GM21786 (cell line): ENCODE results near the gene ZNF486.
A peak's percentile ranks its signal among the peaks of the same experiment; 100 is the strongest.
"Not testable (repeated sequence)": the region's sequence is repeated elsewhere in the genome, so short reads cannot be mapped to it uniquely, and the experiment has no call there.

Source experiments
- ATAC-seq: cut with Tn5 transposase; IDR thresholded peaks from one replicate; pipeline ENCODE4 v1.9.1; 2021; ENCODE audit not compliant: unreplicated experiment

Gene ZNF486

DNA sequence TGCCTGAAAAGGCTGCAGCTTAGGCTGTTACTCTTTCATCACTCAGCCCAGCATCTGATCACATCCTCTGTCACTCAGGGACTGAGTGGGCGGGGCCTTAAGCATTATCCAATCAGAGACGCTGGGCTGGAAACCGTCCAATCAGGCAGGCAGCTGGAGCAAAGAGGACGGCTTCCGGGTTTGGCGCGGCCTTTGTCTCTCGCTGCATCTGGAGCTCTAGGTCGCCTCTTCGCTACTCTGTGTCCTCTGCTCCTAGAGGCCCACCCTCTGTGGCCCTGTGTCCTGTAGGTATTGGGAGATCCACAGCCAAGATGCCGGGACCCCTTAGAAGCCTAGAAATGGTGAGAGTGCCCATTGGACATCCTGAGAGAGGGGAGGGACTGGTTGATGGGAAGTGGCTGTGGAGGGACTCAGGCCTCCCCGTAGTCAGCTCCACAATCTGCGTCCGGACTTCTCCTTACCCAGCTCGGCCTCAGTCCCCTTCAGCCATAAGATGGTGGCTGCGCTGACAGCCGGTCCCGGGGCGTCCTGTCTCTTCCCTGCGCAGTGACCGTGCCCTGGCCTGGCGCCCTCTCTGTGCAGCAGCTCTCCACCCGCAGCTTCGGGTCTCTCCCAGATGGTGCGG is at the start of gene ZNF486:
Gene ZNF486 (plus strand): TSS at position 195 of the 625 bp plus-strand sequence. CDS start 117 bp downstream, at position 312.
- peak; percentile 93 for ATAC-seq

DNA sequence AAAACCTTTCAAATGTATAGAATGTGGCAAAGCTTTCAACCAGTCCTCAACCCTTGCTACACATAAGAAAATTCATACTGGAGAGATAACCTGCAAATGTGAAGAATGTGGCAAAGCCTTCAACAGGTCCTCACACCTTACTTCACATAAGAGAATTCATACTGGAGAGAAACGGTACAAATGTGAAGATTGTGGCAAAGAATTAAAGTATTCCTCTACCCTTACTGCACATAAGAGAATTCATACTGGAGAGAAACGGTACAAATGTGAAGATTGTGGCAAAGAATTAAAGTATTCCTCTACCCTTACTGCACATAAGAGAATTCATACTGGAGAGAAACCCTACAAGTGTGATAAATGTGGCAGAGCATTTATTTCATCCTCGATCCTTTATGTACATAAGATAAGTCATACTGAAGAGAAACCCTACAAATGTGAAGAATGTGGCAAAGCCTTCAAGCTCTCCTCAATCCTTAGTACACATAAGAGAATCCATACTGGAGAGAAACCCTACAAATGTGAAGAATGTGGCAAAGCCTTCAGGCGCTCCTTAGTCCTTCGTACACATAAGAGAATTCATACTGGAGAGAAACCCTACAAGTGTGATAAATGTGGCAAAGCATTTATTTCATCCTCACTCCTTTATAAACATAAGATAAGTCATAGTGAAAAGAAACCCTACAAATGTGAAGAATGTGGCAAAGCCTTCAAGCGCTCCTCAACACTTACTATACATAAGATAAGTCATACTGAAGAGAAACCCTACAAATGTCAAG is 48.8 kb upstream of the ZNF486 start:
- ATAC-seq: not testable (repeated sequence)

DNA sequence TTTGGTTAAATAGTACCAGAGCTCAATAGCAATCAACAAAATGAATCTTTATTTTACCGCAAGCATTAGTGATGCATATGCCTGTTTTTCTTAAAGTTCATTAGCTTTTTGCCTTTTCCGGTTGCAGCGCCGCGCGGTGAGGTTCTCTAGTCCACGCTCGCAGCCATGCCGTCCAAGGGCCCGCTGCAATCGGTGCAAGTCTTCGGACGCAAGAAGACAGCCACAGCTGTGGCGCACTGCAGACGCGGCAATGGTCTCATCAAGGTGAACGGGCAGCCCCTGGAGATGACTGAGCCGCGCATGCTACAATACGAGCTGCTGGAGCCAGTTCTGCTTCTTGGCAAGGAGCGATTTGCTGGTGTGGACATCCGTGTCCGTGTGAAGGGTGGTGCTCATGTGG is 42.1 kb upstream of the ZNF486 start:
- ATAC-seq: no peak

GRCh38 chr19:20132933-20133332 is 34.1 kb upstream of the ZNF486 start:
- ATAC-seq: not testable (repeated sequence)

DNA sequence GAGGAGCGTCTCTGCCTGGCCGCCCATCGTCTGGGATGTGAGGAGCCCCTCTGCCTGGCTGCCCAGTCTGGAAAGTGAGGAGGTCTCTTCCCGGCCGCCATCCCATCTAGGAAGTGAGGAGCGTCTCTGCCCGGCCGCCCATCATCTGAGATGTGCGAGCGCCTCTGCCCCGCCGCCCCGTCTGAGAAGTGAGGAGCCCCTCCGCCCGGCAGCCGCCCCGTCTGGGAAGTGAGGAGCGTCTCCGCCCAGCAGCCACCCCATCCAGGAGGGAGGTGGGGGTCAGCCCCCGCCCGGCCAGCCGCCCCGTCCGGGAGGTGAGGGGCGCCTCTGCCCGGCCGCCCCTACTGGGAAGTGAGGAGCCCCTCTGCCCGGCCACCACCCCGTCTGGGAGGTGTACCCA is 29.3 kb upstream of the ZNF486 start:
- ATAC-seq: not testable (repeated sequence)

- no peak for ATAC-seq
Observed at GRCh38 chr19:20151617-20152145, 15.3 kb upstream of the ZNF486 start.

DNA sequence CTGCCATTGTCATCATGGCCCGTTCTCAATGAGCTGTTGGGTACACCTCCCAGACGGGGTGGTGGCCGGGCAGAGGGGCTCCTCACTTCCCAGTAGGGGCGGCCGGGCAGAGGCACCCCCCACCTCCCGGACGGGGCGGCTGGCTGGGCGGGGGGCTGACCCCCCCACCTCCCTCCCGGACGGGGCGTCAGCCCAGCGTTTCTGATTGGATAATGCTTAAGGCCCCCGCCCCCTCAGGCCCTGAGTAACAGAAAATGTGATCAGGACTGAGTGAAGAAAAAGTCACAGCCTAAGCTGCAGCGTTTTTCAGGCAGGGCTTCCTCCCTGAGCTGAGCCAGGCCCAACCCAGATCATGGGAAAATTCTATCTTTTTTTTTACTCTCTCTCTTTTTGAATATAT is 14.5 kb upstream of the ZNF486 start:
- ATAC-seq: not testable (repeated sequence)

GRCh38 chr19:20153281-20153680 is 13.7 kb upstream of the ZNF486 start:
- no peak for ATAC-seq

GRCh38 chr19:20154636-20155035 is 12.4 kb upstream of the ZNF486 start:
- no peak for ATAC-seq

DNA sequence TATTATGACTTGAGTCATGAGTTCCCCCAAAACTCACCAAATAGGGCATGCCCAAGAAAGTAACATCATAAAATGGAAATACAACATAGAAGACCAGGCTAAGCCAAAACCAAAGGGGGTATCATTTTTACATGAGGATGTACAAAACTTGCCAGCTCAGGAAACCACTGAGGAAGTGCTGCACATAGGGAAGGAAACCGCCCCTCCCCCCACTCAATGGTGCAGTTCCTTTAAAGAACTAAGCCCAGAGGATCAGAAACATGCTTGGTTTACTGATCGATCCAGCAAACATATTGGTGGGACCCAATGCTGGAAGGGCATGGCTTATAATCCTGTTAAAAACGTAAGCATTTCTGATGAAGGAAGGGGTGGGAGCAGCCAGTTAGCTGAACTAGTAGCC is 4.2 kb upstream of the ZNF486 start:
- no peak for ATAC-seq

DNA sequence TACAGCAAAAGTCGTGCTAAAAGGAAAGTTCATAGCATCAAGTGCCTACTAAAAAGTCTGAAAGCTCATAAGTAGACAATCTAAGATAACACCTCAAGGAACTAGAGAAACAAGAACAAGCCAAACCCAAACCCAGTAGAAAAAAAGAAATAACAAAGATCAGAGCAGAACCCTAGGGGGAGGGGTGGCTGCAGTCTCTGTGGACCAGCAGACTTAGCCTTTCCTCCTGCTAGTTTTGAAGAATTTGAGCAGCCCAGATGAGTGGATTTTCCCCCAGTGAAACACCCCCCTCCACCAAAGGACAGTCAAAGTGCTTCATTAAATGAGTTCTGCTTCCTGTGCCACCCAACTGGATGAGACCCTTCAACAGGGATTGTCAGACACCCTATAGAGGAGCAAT is 2.6 kb upstream of the ZNF486 start:
- no peak for ATAC-seq

DNA sequence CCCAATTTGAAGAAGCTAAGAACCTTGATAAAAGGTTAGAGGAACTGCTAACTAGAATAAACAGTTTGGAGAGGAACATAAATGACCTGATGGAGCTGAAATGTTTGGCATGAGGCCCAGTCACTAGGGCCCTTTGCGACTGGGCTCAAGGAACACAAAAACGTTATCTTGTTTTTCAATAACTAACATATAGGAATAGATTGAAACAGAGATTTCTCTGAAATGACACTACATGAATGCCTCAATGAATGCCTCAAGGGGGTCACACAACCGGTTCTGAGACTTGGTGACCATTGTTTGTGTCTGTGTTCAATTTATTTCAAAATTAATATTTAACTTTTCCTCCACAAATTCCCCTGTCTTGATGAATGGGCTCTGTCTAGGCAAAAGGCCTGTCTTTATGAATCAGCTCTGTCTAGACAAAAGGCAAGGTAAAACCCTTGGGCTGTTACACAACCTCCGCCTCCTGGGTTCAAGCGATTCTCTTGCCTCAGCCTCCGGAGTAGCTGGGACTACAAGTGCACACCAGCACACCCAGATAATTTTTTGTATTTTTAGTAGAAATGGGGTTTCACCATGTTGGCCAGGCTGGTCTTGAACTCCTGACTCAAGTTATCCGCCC is 932 bp upstream of the ZNF486 start:
- no peak for ATAC-seq

GRCh38 chr19:20167651-20168122 is 673 bp downstream of the ZNF486 start:
- no peak for ATAC-seq

GRCh38 chr19:20171285-20171684 is 4.3 kb downstream of the ZNF486 start:
- no peak for ATAC-seq

- ATAC-seq: not testable (repeated sequence)
Observed at GRCh38 chr19:20175848-20176247, 8.8 kb downstream of the ZNF486 start.

DNA sequence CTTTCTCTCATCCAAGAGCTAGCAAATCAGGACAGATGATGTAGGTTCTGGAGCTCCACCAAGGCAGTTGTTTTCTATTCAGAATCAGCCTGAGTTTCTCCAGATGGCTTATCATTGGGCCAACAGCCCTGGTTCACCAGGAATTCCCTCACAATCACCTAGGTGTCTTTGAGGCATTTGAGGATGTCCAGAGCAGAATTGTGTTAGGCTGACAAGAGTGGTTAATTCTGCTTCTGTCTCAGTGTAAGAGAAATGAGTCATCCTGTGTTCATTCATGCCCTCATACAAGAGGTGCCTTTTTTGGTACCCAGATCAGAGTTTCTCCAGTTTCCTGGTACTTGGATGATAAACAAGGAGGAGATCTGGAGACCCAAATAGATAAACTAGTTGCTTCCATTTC is 12.9 kb downstream of the ZNF486 start:
- not testable (repeated sequence) for ATAC-seq

DNA sequence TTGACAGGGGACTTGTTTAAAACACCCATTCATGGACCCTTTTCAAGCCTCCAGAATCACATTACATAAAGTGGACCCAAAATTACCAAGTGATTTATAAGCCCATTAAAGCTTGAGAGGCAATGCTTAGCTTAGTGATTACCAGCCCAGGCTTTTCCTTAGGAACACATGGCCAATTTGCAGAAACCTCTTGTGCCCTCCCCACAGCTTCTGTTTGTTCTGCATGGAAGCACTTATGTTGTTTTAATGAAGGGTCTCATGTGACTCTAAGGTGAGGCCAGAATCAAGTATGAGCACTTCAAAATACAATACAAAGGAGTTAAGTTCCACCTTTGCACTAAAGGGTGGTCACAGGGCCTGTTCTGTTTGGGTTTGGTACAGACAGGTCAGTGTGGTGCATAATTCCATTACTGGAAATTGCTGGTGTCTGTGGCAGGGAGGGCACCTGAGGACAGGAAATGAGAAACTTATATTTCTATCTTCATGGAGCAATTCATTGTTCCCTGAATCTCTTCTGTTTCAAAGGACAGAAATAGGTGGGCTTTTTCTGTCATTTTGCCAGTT is 15.3 kb downstream of the ZNF486 start:
- ATAC-seq: no peak

DNA sequence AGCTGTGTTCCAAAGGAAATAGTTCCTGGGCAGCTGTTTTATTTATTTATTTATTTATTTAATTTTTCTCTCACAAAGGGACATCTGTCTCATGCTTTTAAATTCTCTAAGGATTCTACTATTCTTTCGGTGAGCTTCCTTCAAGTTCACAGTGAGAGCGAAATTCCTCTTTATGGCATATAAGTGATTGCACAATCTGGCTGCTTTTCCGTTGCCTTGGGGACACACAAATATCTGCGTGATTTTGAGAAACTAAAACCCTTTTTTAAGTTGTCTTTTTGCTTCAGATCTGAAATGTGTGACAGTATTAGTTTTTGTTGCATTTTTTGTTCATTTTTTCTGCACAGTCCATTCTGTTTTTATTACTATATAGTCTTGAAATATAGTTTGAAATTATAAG is 19.2 kb downstream of the ZNF486 start:
- no peak for ATAC-seq

GRCh38 chr19:20197747-20198146 is 30.7 kb downstream of the ZNF486 start:
- no peak for ATAC-seq

GRCh38 chr19:20209051-20209450 is 42.0 kb downstream of the ZNF486 start:
- ATAC-seq: no peak

- ATAC-seq: not testable (repeated sequence)
Observed at GRCh38 chr19:20214366-20214765, 47.4 kb downstream of the ZNF486 start.
